Lower lobe of right lung (tissue), 2 donors: Measurements from ENCODE around the gene NUMB. TPM values are rescaled to one million over a fixed set of nuclear protein-coding genes. Genes with fewer than 3 reads are reported as not detected.

Experiments
- ATAC-seq, 2 donors: fragments of 200-7000 bp; cut with Tn5 transposase; one replicate each; pipeline ENCODE4 v1.9.1; 2020 to 2022; ENCODE audit warnings: mild to moderate bottlenecking in 2 of 2, moderate library complexity in 2 of 2
- DNase-seq: peaks from one replicate; pipeline ENCODE4 v3.0.0-alpha.2; 2020
- H3K27ac ChIP-seq: fragments of 200-600 bp; one replicate; pipeline ENCODE4 v1.8.0; 2022
- H3K27me3 ChIP-seq: fragments of 200-600 bp; one replicate; pipeline ENCODE4 v1.8.0; 2022; ENCODE audit warnings: low read depth
- H3K36me3 ChIP-seq: fragments of 200-600 bp; one replicate; pipeline ENCODE4 v1.8.0; 2022; ENCODE audit warnings: mild to moderate bottlenecking
- H3K4me1 ChIP-seq: fragments of 200-600 bp; one replicate; pipeline ENCODE4 v1.8.0; 2022
- H3K4me3 ChIP-seq: fragments of 200-600 bp; one replicate; pipeline ENCODE4 v1.8.0; 2022; ENCODE audit warnings: mild to moderate bottlenecking
- H3K9me3 ChIP-seq: fragments of 200-600 bp; one replicate; pipeline ENCODE4 v1.8.0; 2022
- CTCF ChIP-seq: fragments of 200-600 bp; IDR thresholded peaks from one replicate; pipeline ENCODE4 v1.8.0; 2022; ENCODE audit warnings: antibody characterized with exemption, mild to moderate bottlenecking
- intact Hi-C: fragments of 100-400 bp; cut with DNase I; formaldehyde crosslinking; loops from one replicate; pipeline ENCODE4 v1.11.0; 2022
- total RNA-seq: library from RNA; stranded (reverse); fragmentation: NEBNext Ultra II Directional; extraction: Animal tissue kit (Norgen Biotek cat#: 25700); gene quantifications from one replicate; pipeline ENCODE4 v1.2.1, GENCODE V29; 2021
- donor health status: DM: no; HTN: yes; CAD: no; lungs with severe emphysema.

The NUMB gene
- total RNA-seq, 1 donor from 2014 or later: 126 TPM

GRCh38 chr14:73333031-73333430 is 125.3 kb downstream of the NUMB start:
- Histone ChIP-seq H3K9me3 (no peaks in the 10 kb centered on the region), H3K36me3 (no peaks in the 10 kb centered on the region), H3K27ac (no peak overlapping the region), H3K4me3 (no peak overlapping the region), H3K4me1 (no peaks in the 10 kb centered on the region), H3K27me3 (no peaks in the 10 kb centered on the region)
- DNase-seq: no peak
- TF ChIP-seq CTCF: no peak
- intact Hi-C loops: no loop called here
- no peak for ATAC-seq

- TF ChIP-seq CTCF: no peak
- DNase-seq (no peak), ATAC-seq (no peak)
- no peak overlapping the region for H3K27ac ChIP-seq
- peaks cover 15% of the 10 kb centered on the region for H3K4me1 ChIP-seq
- no peaks in the 10 kb centered on the region for H3K27me3 ChIP-seq
- intact Hi-C loops: no loop called here
- no peak overlapping the region for H3K4me3 ChIP-seq
- H3K36me3 ChIP-seq: peaks cover 19% of the 10 kb centered on the region
- H3K9me3 ChIP-seq: no peaks in the 10 kb centered on the region
These were observed 132.6 kb downstream of the NUMB start for GRCh38 chr14:73325630-73326299.

GRCh38 chr14:73325063-73325462 is 133.3 kb downstream of the NUMB start:
- no peaks in the 10 kb centered on the region for H3K9me3 ChIP-seq
- H3K27me3 ChIP-seq: no peaks in the 10 kb centered on the region
- intact Hi-C loops: no loop called here
- no peak for TF ChIP-seq CTCF
- H3K27ac ChIP-seq: no peak overlapping the region
- H3K4me1 ChIP-seq: peaks cover 15% of the 10 kb centered on the region
- ATAC-seq: peak in 1 of 2 donors; percentile 9
- no peak for DNase-seq
- peaks cover 19% of the 10 kb centered on the region for H3K36me3 ChIP-seq
- no peak overlapping the region for H3K4me3 ChIP-seq

GRCh38 chr14:73324533-73324932 is 133.8 kb downstream of the NUMB start:
- Histone ChIP-seq H3K9me3 (no peaks in the 10 kb centered on the region), H3K4me1 (peaks cover 15% of the 10 kb centered on the region), H3K36me3 (peaks cover 19% of the 10 kb centered on the region), H3K4me3 (no peak overlapping the region), H3K27me3 (no peaks in the 10 kb centered on the region), H3K27ac (no peak overlapping the region)
- intact Hi-C loops: no loop called here
- TF ChIP-seq CTCF: no peak
- DNase-seq: no peak
- ATAC-seq: peak; percentile 51 to 88

- peak in 1 of 2 donors; percentile 35 for ATAC-seq
- no peak for DNase-seq
- peaks cover 15% of the 10 kb centered on the region for H3K4me1 ChIP-seq
- H3K9me3 ChIP-seq: no peaks in the 10 kb centered on the region
- no peak overlapping the region for H3K4me3 ChIP-seq
- no peak overlapping the region for H3K27ac ChIP-seq
- no peaks in the 10 kb centered on the region for H3K27me3 ChIP-seq
- peaks cover 19% of the 10 kb centered on the region for H3K36me3 ChIP-seq
- no peak for TF ChIP-seq CTCF
- intact Hi-C loops: no loop called here
These were observed 134.4 kb downstream of the NUMB start for GRCh38 chr14:73323896-73324399.
